22Rv1 (cell line): Measurements from ENCODE around the gene ANKLE2.
"Not testable (repeated sequence)": the region's sequence is repeated elsewhere in the genome, so short reads cannot be mapped to it uniquely, and the experiment has no call there.

ENCODE experiments used
- H3K27ac ChIP-seq: fragments of 450-650 bp; 2 replicates; pipeline ENCODE4 v1.5.1; 2017
- CTCF ChIP-seq: fragments of 450-650 bp; IDR thresholded peaks from 2 replicates; pipeline ENCODE4 v1.5.1; 2017; ENCODE audit warnings: mild to moderate bottlenecking
- ZFX ChIP-seq: fragments of 450-650 bp; IDR thresholded peaks from 2 replicates; pipeline ENCODE4 v1.6.1; 2017; ENCODE audit warnings: antibody characterized with exemption, borderline replicate concordance

The ANKLE2 gene

GRCh38 chr12:132776816-132777568 lies 15.4 kb upstream of the ANKLE2 start:
- no peak overlapping the region for H3K27ac ChIP-seq
- TF ChIP-seq CTCF, result no peak
- no peak for TF ChIP-seq ZFX

- H3K27ac ChIP-seq, result not testable (repeated sequence)
Measured at GRCh38 chr12:132776230-132776625, 14.6 kb upstream of the ANKLE2 start.

- TF ChIP-seq CTCF, result no peak
- TF ChIP-seq ZFX, result no peak
- no peak overlapping the region for H3K27ac ChIP-seq
Measured at GRCh38 chr12:132775502-132776229, 14.0 kb upstream of the ANKLE2 start.

GRCh38 chr12:132774646-132775275 lies 13.1 kb upstream of the ANKLE2 start:
- no peak for TF ChIP-seq CTCF
- H3K27ac ChIP-seq, result no peak overlapping the region

GRCh38 chr12:132774159-132774558 lies 12.5 kb upstream of the ANKLE2 start:
- TF ChIP-seq CTCF, result no peak
- no peak overlapping the region for H3K27ac ChIP-seq

- no peak for TF ChIP-seq CTCF
- TF ChIP-seq ZFX, result no peak
- no peak overlapping the region for H3K27ac ChIP-seq
Measured at GRCh38 chr12:132773077-132773955, 11.7 kb upstream of the ANKLE2 start.

- H3K27ac ChIP-seq, result no peak overlapping the region
- TF ChIP-seq ZFX (no peak), CTCF (no peak)
Measured at GRCh38 chr12:132772606-132773005, 11.0 kb upstream of the ANKLE2 start.
